Stimulated activated CD8-positive, alpha-beta memory T cell treated with anti-CD3 and anti-CD28 coated beads, Interleukin-12 subunit alpha, Interleukin-12 subunit beta, amount 100 ng/mL, for 4 hours (primary cell): ENCODE results near the gene BSPH1.
"Not testable (repeated sequence)": the region's sequence is repeated elsewhere in the genome, so short reads cannot be mapped to it uniquely, and the experiment has no call there.

Experiments used
- DNase-seq: peaks from one replicate; pipeline ENCODE4 v3.0.0-alpha.2; 2020; ENCODE audit warnings: low read depth

The BSPH1 gene, protein sequence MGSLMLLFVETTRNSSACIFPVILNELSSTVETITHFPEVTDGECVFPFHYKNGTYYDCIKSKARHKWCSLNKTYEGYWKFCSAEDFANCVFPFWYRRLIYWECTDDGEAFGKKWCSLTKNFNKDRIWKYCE

DNA sequence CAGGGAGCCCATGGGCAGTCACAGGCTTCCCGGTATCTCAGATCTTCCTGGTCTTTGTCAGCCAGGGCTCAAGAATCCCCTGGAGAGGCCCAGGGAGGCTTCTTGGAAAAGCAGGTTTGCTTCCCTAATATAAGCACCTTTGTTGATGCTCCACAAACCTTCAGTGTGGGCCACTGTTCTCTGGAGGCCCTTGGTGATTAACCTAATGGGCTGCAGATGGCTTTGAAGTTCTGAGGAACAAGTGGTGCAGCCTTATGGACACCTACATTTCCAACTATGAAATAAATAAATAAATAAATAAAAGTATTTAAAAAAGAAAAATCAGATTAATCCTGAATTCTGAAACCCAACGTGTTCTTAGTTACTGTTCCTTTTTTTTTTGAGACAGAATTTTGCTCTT, at the start of gene BSPH1:
BSPH1 (minus strand) TSS at position 101 of the 400 bp plus-strand sequence; CDS start at position 12, 89 bp downstream.
- no peak for DNase-seq

DNA sequence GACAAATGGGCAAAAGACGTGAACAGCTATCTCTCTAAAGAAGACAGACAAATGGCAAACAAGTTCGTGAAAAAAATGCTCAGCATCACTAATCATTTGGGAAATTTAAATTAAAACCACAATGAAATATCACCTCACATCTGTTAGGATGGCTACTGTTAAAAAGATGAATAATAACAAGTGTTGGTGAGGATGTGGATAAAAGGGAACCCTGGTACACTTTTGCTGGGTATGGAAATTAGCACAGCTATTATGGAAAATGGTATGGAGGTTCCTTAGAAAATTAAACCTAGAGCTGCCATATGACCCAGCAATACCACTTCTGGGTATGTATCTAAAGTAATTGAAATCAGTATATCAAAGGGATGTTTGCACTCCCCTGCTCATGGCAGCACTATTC, 44.8 kb upstream of the BSPH1 start:
- DNase-seq, result no peak

DNA sequence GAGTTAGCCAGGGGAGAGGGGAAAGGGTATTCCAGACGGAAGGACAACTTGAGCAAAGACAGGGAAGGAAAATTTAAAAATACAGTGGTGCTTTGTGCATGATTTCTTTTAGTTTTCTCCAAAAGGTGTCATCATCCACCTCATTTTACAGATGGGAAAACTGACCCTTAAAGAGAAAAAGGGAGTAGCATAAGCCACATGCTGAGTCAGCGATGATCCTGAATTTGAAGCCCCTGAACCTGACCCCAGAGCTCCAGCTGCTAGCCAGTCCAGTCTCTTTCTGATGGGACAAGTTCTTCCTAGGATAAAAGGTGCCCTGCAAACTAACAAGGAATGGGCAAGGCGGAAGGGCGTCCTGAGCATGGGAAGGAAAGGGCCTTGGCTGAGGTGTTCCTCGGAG, 41.6 kb upstream of the BSPH1 start:
- no peak for DNase-seq

DNA sequence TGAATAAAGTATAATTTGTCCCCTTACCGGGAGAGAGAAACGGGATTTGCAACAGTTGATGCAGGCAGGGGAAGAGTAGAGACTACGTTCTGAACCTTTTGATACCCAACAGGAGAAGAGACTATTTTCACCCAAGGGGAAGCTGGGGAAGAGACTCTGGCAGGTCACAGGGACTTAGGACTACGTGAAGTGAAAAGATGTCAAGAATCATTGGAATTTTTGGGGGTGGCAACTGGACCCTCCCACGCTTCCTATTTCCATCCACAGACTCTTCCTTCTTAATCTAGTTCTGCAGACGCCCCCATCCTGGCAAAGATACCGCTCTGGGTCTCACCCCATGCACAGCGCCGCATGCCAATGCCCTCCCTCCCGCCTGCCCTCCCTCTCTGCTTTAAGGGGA, 38.1 kb upstream of the BSPH1 start:
- DNase-seq, result no peak

DNA sequence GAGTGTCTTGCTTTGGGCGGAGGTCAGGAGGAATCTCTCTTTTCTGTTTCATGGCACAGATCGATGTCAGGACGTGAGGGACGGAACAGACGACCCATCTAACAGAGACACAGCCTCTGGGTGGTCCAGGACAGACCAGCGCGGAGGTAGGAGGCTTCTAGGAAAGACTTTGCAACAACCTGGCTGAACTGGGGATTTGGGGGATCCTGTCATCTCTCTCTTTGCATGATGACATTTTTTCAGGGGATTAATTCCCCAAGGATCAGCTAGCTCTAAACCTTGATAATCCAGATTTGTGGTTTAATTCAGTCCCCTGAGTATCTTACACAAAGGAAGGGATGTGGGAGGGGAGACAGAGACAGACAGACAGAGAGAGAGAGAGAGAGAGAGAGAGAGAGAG, 37.5 kb upstream of the BSPH1 start:
- no peak for DNase-seq

DNA sequence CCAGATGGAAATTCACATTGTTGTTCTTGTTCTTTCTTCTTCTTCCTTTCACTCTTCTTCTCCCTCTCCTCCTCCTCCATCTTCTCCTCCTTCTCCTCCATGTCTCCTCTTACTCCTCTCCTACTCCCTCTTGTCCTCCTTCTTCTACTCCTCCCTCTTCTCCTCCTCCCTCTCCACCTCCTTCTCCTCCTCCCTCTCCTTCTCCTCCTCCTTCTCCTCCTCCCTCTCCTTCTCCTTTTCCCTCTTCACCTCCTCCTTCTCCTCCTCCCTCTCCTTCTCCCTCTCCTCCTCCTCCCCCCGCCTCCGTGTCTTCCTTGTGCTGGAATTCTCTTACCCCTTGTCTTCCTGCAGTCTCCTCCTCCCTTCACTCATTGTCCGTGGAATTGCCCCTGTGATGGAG, 33.5 kb upstream of the BSPH1 start:
- no peak for DNase-seq

DNA sequence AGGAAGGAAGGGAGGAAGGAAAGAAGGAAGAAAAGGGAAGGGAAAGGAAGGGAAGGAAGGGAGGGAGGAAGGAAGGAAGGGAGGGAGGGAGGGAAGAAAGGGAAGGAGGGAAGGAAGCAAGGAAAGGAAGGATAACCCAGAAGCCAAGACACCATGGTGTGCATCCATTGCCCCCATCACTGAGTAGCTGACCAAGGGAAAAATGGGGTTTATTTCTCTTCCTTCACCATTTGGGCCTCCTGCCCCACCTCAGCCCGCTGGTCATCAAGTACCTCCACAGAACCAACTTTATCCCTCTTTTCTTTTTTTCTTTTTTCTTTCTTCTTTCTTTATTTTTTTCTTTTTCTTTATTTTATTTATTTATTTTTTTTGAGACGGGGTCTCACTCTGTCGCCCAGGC, 31.5 kb upstream of the BSPH1 start:
- no peak for DNase-seq

DNA sequence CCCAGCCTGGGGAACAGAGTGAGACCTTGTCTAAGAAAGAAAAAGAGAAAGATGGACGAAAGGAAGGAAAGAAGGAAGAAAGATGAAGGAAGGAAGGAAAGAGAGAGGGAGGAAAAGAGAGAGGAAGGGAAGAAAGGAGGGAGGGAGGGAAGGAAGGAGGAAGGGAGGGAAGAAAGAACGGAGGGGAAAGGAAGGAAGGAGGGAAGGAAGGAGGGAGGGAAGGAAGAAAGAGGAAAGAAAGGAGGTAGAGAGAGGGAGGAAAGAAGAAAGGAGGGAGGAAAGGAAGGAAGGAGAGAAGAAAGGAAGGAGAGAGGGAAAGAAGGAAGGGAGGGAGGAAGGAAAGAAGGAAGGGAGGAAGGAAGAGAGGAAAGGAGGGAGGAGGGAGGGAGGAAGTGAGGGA, 31.0 kb upstream of the BSPH1 start:
- no peak for DNase-seq

DNA sequence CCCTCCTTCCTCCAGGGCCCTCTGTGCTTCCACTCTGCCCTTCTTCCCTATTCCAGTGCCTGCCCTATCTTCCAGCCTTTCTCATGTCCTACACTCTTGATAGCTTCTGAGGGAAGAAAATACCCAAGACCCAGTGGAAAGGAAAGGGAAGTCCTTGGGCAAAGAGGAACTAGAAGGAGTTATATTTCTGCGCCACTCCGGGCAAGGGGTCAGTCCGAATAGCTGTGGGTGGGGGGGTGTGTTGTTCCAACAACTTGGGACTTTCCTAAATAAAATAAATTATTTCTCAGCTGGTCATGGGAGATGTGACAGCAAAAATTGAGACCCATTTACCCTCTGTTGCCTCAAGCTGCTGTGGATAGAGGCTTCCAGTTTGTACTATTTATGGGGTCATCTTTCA, 28.7 kb upstream of the BSPH1 start:
- DNase-seq, result no peak

DNA sequence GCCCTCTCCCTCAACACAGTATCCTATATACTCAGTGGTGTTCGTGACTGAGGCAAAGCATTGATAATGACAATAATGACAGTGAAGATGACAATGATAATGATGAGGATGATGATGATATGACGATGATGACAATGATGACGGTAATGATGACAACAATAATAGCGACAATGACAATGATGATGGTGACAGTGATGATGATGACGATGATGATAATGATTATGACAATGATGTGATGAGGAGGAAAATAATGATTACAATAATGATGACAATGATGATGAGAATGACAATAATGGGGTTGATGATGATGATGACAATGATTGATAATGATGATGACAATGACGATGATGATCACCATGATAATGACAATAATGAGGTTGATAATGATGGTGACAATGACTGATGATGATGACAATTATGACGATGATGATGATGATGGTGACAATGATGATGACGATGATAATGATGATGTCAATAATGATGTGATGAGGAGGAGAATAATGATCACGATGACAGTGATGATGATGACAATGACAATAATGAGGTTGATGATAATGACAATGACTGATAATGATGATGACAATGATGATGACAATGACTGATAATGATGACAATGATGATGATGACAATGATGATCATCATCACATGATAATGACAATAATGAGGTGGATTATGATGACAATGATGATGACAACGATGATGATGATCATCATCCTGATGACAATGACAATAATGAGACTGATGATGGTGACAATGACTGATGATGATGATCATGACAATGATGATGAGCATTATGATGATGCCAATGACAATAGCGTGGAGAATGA, 19.2 kb upstream of the BSPH1 start:
- DNase-seq, result no peak

DNA sequence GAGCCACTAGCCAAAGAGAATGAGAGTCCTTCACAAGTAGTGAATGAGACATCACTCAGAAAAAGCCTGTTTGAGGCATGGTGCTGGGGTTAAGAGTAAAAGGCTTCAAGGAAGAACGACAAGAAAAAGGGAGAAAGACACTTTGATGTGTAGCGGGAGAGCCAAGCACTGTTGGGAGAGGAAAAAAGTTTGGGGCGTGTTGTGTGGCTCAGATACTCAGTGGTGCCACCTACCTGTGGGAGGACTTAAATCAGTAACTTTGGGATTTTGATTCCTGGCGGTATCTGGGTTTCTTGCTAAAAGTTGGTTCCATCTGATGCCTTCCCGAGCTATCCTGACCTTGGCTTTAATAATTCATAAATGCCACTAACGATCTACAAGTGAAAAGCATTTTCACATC, 14.8 kb upstream of the BSPH1 start:
- DNase-seq, result no peak

DNA sequence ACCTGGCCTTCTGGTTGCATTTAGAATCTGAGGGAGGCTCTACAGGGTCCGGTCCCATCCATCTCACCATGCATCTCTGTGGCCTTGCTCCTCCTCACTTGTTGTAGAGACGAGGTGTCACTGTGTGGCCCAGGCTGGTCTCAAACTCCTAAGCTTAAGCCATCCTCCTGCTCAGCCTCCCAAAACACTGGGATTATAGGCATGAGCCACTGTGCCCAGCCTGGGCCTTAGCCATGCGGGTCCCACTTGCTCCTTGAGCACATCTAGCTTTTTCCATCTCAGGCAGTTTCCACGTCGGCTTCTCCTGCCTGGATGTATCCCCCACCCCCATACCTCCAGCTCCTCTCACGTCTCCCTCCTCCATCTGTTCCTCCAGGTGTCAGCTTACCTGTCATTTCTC, 12.3 kb upstream of the BSPH1 start:
- DNase-seq, result no peak

DNA sequence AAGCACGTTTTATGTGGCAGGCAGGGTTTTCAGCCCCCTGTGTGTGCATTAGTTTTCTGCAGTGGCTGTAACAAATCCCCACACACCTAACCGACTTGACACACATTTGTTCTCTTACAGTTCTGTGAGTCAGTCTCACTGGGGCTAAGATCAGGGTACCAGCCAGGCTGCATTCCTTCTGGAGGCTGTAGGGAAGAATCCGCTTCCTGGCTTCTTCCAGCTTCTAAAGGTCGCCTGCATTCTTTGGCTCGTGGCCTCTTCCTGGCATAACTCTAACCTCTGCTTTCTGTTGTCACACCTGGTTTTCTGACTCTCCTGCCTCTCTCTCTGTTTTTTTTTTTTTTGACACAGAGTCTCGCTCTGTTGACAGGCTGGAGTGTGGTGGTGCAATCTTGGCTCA, 8.9 kb upstream of the BSPH1 start:
- no peak for DNase-seq

DNA sequence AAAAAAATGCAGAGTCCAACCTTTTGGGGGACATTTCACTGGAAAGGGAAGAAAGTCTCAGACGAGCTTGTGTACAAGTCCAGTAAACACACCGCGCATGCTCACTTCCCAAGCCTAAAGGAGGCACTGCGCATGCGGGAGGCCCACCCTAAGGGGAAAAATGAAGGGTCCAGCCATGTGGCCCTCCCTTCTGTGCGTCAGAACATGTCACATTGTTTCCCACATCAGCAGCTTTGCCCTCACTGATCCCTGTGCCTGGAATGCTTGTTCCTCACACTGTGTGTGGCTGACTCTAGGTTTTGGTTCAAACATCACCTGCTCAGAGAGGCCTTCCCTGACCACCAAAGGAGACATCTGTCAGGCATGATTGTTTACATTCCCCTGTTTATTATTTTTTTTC, 6.8 kb upstream of the BSPH1 start:
- no peak for DNase-seq

DNA sequence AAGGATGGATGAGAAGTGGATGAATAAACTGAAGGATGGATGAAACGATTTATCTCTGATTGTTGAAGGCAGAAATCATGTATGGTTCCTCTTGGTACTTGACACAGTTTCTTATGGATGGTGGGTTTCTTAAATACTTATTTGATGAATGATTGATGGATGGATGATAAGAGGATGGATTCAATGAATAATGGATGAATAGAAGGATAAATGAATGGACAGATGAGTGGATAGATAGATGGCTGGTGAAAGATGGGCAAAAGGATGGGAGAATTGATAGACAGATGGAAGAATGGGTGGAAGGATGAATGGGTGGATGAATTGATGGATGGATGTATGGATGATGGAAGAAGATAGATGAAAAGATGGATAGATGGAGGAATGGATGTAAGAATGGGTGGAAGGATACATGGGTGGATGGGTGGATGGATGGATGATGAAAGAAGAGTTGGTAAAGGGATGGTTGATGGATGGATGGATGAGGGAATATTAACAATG, 4.3 kb upstream of the BSPH1 start:
- DNase-seq, result no peak

DNA sequence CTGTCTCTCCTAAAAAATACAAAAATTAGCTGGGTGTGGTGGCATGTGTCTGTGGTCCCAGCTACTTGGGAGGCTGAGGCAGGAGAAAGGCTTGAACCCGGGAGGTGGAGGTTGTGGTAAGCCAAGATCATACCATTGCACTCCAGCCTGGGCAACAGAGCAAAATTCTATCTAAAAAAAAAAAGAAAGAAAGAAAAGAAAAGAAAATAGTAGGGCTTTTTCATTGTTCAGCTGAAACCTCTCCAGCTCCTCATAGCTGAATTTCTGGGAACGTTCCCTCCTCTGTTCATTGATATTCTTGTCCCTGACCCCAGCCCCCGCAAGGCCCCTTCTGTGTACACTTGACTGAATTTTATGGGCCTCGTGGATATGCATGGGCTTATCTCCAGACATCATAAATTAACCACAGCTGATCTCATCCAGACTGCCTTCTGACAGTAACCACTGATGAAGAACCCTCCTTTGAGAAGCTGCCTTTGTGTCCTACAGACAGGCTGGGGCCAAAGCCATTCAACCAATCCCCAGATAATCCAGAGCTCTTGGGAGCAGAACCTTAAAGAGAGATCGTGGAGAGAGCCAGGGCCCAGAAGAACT, 2.3 kb upstream of the BSPH1 start, which contains the start of gene ELSPBP1:
ELSPBP1 (plus strand) TSS at position 424 of the 594 bp plus-strand sequence. CDS start 14,036 bp downstream, outside the sequence.
- no peak for DNase-seq

DNA sequence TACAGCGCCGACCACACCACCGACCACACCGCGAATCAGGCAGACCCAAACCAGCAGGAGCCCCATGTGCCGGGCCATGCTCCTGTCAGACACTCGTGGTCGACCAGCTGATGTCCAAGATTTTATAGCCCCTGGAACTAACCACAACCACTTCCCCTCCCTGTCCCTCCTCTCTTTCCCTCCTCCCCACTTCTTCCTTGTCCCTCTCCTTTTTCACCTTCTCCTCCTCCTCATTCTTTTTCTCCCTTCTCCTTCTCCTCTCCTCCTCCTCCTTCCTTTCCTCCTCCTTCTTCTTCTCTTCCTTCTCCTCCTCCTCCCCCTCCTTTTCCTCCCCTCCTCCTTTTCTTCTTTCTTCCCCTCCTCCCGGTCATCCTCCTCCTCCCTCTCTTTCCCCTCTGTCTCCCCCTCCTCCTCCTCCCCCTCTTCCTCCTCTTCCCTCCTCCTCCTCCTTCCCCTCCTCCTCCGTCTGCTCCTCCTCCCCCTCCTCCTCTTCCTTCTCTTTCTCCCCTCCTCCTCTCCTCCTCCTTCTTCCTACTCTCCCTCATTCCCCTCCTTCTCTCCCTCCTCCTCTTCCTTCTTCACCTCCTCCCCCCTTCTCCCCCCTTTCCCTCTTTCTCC, 670 bp downstream of the BSPH1 start:
- no peak for DNase-seq

DNA sequence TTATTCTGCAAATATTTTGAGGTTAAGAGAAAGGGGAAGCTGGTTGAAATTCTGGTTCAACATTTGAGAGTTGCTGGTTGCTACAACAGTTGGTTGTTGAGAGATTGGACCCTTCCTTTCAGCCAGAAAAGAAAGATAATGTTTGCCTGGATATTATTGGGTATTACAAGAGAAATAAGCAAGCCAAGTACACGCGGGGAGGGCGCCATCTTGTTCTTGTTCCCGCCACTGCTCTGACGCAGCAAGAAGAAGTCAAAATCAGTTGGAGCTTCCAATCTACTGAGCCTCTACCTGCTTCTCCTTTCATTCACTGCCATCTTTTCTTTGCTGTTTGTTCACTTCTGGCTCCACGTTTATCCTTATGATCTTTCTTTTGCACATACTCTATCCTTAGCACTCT, 18.4 kb downstream of the BSPH1 start:
- DNase-seq, result no peak

DNA sequence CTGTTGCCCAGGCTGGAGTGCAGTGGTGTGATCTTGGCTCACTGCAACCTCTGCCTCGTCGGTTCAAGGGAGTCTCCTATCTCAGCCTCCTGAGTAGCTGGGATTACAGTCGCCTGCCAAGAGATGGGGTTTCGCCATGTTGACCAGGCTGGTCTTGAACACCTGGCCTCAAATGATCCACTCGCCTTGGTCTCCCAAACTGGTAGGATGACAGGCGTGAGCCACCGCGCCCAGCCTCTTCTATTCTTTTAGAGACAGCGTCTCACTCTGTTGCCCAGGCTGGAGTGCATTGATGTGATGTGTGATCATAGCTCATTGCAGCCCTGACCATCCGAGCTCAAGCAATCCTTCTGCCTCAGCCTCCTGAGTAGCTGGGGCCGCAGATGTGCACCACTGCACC, 36.0 kb downstream of the BSPH1 start:
- DNase-seq, result not testable (repeated sequence)

DNA sequence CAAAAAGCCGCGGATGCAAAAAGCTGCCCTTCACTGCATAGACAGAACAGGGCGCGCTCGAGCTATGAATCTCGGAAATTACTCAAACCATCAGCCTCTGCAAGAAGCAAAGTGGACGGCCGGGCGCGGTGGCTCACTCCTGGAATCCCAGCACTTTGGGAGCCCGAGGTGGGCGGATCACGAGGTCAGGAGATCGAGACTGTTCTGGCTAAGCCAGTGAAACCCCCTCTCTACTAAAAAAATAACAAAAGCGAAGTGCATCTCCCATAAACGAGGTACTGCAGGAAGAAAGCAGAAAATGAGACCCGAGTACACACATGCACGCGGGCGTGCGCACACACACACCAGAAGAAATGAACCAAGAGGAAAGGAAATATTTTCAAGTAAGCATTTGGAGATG, 39.8 kb downstream of the BSPH1 start:
- DNase-seq, result not testable (repeated sequence)

DNA sequence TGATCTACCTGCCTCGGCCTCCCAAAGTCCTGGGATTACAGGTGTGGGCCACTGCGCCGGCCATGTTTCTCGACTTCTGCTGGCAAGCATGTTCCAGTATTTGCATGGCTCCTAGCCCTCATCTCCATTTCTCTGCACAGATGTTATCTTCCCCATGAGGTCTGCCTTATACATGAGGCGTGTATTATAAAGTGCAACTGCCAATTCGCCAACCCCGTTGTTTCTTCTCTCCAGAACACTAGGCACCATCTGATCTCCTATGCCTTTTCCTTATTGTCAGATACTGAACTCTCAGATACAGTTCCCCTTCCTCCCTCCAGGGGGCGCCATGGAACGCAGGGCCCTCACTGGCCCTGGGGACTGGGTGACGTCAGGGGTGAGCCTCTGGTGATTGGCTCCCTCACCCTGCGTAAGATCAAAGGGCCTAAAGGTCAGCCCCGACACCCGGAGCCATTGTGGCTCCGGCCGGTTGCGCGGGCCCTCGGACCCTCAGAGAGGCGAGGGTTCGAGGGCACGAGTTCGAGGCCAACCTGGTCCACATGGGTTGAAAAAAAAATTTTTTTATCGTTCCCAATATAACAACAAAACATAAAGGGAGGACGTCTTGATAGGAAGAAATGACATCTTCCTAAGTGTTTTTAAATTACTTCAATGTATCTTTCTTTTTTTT, 42.0 kb downstream of the BSPH1 start:
- not testable (repeated sequence) for DNase-seq

DNA sequence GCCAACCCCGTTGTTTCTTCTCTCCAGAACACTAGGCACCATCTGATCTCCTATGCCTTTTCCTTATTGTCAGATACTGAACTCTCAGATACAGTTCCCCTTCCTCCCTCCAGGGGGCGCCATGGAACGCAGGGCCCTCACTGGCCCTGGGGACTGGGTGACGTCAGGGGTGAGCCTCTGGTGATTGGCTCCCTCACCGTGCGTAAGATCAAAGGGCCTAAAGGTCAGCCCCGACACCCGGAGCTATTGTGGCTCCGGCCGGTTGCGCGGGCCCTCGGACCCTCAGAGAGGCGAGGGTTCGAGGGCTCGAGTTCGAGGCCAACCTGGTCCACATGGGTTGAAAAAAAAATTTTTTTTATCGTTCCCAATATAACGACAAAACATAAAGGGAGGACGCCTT, 63.4 kb downstream of the BSPH1 start:
- DNase-seq, result not testable (repeated sequence)
